HepG2 (cell line): ENCODE data around the gene JADE3. TPM values are rescaled to one million over a fixed set of nuclear protein-coding genes. Genes with fewer than 3 reads are reported as not detected.

ENCODE experiments used
- ATAC-seq: fragments of 200-7000 bp; cut with Tn5 transposase; 3 replicates; pipeline ENCODE4 v1.9.1; 2020; ENCODE audit warnings: mild to moderate bottlenecking, moderate library complexity
- BruUV-seq: library from RNA; stranded (reverse); fragments of 400-500 nt; replicated peaks from 2 replicates; lab custom pipeline; 2021; lab: Mats Ljungman, UMichigan
- CTCF ChIA-PET: fragments of 300-600 bp; formaldehyde crosslinking; extraction: SDS; loops from one replicate; lab custom pipeline; 2021; ENCODE audit warnings: low total read pairs, inconsistent platforms, low intra/inter-chr PET ratio; lab: Yijun Ruan, JAX
- POLR2A ChIA-PET: fragments of 350-600 bp; sonication (Branson Sonifier 250); formaldehyde crosslinking; loops from one replicate; lab custom pipeline; 2020; ENCODE audit warnings: antibody characterized with exemption, inconsistent platforms; lab: Yijun Ruan, JAX
- DNase-seq: peaks from one replicate; pipeline ENCODE4 v3.0.0-alpha.2; 2015; ENCODE audit warnings: low spot score
- FAIRE-seq: peaks from 3 replicates; lab custom pipeline; 2011; peaks lifted over from hg19 to GRCh38; lab: Jason Lieb, UNC
- H2AFZ ChIP-seq: one replicate; pipeline ENCODE4 v1.6.1; 2011; ENCODE audit warnings: low read length, inconsistent platforms
- H3K27ac ChIP-seq: fragments of 300-600 bp; 3 replicates; pipeline ENCODE4 v1.8.0; 2011; ENCODE audit warnings: mixed run types, mild to moderate bottlenecking, mixed read lengths, low read length, inconsistent platforms; ENCODE audit not compliant: insufficient read depth; ENCODE audit errors: extremely low read length
- H3K27me3 ChIP-seq, 2 experiments: fragments of 200-600 bp in 1 of 2; 2 replicates in 1 of 2; 3 replicates in 1 of 2; pipeline versions ENCODE4 v1.6.0 to v1.8.0; 2011; ENCODE audit warnings: low read length in 2 of 2, mild to moderate bottlenecking in 2 of 2, moderate library complexity in 2 of 2, inconsistent platforms in 1 of 2; ENCODE audit not compliant: insufficient read depth in 2 of 2, control insufficient read depth in 1 of 2
- H3K36me3 ChIP-seq, 2 experiments: fragments of 200-600 bp in 1 of 2; replicated peaks in 1 of 2; 2 replicates in 1 of 2; 3 replicates in 1 of 2; pipeline versions ENCODE4 v1.5.1 to v1.8.0; 2011; ENCODE audit warnings: low read length in 2 of 2, inconsistent platforms in 1 of 2; ENCODE audit not compliant: insufficient read depth in 2 of 2, control insufficient read depth in 1 of 2
- H3K4me1 ChIP-seq: 2 replicates; pipeline ENCODE4 v1.5.1; 2012; ENCODE audit warnings: low read length, inconsistent platforms; ENCODE audit not compliant: insufficient read depth
- H3K4me2 ChIP-seq: 2 replicates; pipeline ENCODE4 v1.6.0; 2011; ENCODE audit warnings: low read depth, low read length, inconsistent platforms
- H3K4me3 ChIP-seq, 3 experiments: fragments of 200-600 bp in 1 of 3; sonication (generic), shearing (Covaris generic) in 1 of 3; replicated peaks in 1 of 3; 2 replicates each; pipeline ENCODE4 v1.5.1; 2011 to 2016; ENCODE audit warnings: low read length in 3 of 3, inconsistent platforms in 2 of 3, low read depth in 2 of 3, mild to moderate bottlenecking in 2 of 3, control low read depth in 1 of 3, mixed read lengths in 1 of 3; ENCODE audit not compliant: insufficient read depth in 1 of 3
- H3K79me2 ChIP-seq: one replicate; pipeline ENCODE4 v1.6.1; 2011; ENCODE audit warnings: low read length, inconsistent platforms; ENCODE audit not compliant: insufficient read depth
- H3K9ac ChIP-seq: 2 replicates; pipeline ENCODE4 v1.6.0; 2011; ENCODE audit warnings: mild to moderate bottlenecking, low read depth, low read length, inconsistent platforms; ENCODE audit not compliant: insufficient read depth
- H3K9me3 ChIP-seq: 2 replicates; pipeline ENCODE4 v1.5.1; 2012; ENCODE audit warnings: mild to moderate bottlenecking, low read length
- H4K20me1 ChIP-seq: 2 replicates; pipeline ENCODE4 v1.6.0; 2011; ENCODE audit warnings: inconsistent platforms, mild to moderate bottlenecking, low read length, moderate library complexity; ENCODE audit not compliant: insufficient read depth
- CC2D1A ChIP-seq: sonication (generic); formaldehyde crosslinking; IDR thresholded peaks from 2 replicates; pipeline ENCODE4 v1.8.1; 2023; ENCODE audit warnings: mild to moderate bottlenecking, missing genetic modification reagents
- EZH2 ChIP-seq: conservative IDR thresholded peaks from 2 replicates; pipeline ENCODE4 v1.6.1; 2012; ENCODE audit warnings: mild to moderate bottlenecking, low read depth, low read length, moderate library complexity
- IKZF4 ChIP-seq: sonication (generic); formaldehyde crosslinking; IDR thresholded peaks from 2 replicates; pipeline ENCODE4 v1.5.1; 2020; ENCODE audit warnings: borderline replicate concordance, mild to moderate bottlenecking, low read depth, missing genetic modification reagents; ENCODE audit errors: not compliant biosample characterization
- JUNB ChIP-seq: sonication (generic); formaldehyde crosslinking; IDR thresholded peaks from 2 replicates; pipeline ENCODE4 v1.8.0; 2022; ENCODE audit warnings: missing genetic modification reagents, mild to moderate bottlenecking, borderline replicate concordance
- MED8 ChIP-seq: sonication (generic); formaldehyde crosslinking; IDR thresholded peaks from 2 replicates; pipeline ENCODE4 v1.8.1; 2023; ENCODE audit warnings: mild to moderate bottlenecking, missing genetic modification reagents; ENCODE audit not compliant: insufficient replicate concordance
- SMAD1 ChIP-seq: sonication (generic); formaldehyde crosslinking; IDR thresholded peaks from 2 replicates; pipeline ENCODE4 v1.4.0; 2020; ENCODE audit warnings: missing genetic modification reagents, low read depth, mild to moderate bottlenecking, borderline replicate concordance
- SNAI1 ChIP-seq: sonication (generic); formaldehyde crosslinking; IDR thresholded peaks from 2 replicates; pipeline ENCODE4 v1.5.0; 2020; ENCODE audit warnings: mild to moderate bottlenecking, missing genetic modification reagents, borderline replicate concordance
- SRF ChIP-seq: IDR thresholded peaks from 2 replicates; pipeline ENCODE4 v1.6.1; 2011; ENCODE audit warnings: mild to moderate bottlenecking, low read depth, low read length, moderate library complexity
- SSRP1 ChIP-seq: IDR thresholded peaks from 2 replicates; pipeline ENCODE4 v1.6.1; 2016; ENCODE audit warnings: control low read depth
- ZNF577 ChIP-seq: sonication (generic); formaldehyde crosslinking; IDR thresholded peaks from 2 replicates; pipeline ENCODE4 v1.4.0; 2020; ENCODE audit warnings: mild to moderate bottlenecking, low read depth, missing genetic modification reagents, borderline replicate concordance
- in situ Hi-C: cut with HindIII; loops from 2 replicates; pipeline ENCODE4 v1.10.0; 2017; ENCODE audit warnings: low pct_unique_long_range_greater_than_20kb; ENCODE audit not compliant: extremely low pct_ligation_motif_present
- intact Hi-C: fragments of 100-400 bp; cut with micrococcal nuclease; formaldehyde crosslinking; loops from one replicate; pipeline ENCODE4 v1.10.0; 2022; ENCODE audit not compliant: unreplicated experiment
- polyA plus RNA-seq, 8 experiments: library from polyadenylated mRNA; depleted of rRNA in 3 of 8; stranded (reverse) in 7 of 8; unstranded in 1 of 8; fragments of >200 nt; fragmentation: Illumina TruSeq in 4 of 8; extraction: Trizol in 4 of 8; gene quantifications; 2 replicates each; pipeline versions ENCODE4 v1.2.1 to v1.2.3, GENCODE V29; 2011 to 2016; ENCODE audit warnings: low read depth in 4 of 8, missing spikeins in 1 of 8, mixed read lengths in 1 of 8; ENCODE audit not compliant: insufficient read depth in 1 of 8
- total RNA-seq, 5 experiments: library from RNA; depleted of rRNA; stranded (reverse); fragments of >200 nt; fragmentation: Illumina TruSeq; extraction: Trizol; gene quantifications; 2 replicates each; pipeline ENCODE4 v1.2.3, GENCODE V29; 2016; ENCODE audit warnings: low read depth in 1 of 5
- TF ChIP-seq, protein P1 (sequence below), 2 experiments: sonication (generic) in 1 of 2; formaldehyde crosslinking in 1 of 2; IDR thresholded peaks; 2 replicates each; pipeline versions ENCODE4 v1.4.0 to v1.6.1; 2018 to 2020; ENCODE audit warnings: missing genetic modification reagents in 2 of 2, borderline replicate concordance in 1 of 2, low read depth in 1 of 2, mild to moderate bottlenecking in 1 of 2, missing biosample characterization in 1 of 2
- TF ChIP-seq, protein P2 (sequence below): sonication (generic); formaldehyde crosslinking; conservative IDR thresholded peaks from 2 replicates; pipeline ENCODE4 v1.8.0; 2022; ENCODE audit warnings: mild to moderate bottlenecking, moderate library complexity, missing genetic modification reagents
- TF ChIP-seq, protein P3 (sequence below): sonication (generic); formaldehyde crosslinking; IDR thresholded peaks from 2 replicates; pipeline ENCODE4 v1.9.0; 2022; ENCODE audit warnings: low read depth, missing genetic modification reagents

The JADE3 gene
- total and polyA plus RNA-seq, 2 of the 13 experiments (the other 11 are each of a cell fraction or from before 2014, with no cell fraction given): 7.7 to 7.8 TPM

DNA sequence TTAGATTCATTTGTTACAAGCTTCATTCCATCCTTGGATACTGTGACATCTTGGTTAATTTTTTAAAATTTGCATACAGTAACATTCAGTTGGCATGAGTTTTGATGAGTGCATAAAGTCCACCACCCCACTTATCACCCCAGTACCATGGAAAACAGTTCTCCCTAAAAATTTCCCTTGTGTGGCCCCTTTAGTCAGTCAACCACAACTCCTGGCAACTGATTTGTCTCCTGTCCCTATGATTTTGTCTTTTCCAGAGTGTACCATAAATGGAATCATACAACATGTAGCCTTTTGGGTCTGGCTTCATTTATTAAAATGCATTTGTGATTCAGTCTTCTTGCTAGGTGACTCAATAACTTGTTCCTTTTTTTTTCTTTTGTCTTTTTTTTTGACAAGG is 45.5 kb upstream of the JADE3 start:
- ChIA-PET CTCF (no interaction called here), POLR2A (no interaction called here)
- no peak overlapping the region for H3K4me2 ChIP-seq
- no peaks in the 10 kb centered on the region for H3K9me3 ChIP-seq
- ATAC-seq (no peak), DNase-seq (no peak), FAIRE-seq (no peak)
- H3K4me3 ChIP-seq: no peak overlapping the region
- no peaks in the 10 kb centered on the region for H3K79me2 ChIP-seq
- BruUV-seq: no TSS peak
- intact Hi-C loops (no loop called here), in situ Hi-C loops (no loop called here)
- H3K27me3 ChIP-seq: no peaks in the 10 kb centered on the region
- no peaks in the 10 kb centered on the region for H3K4me1 ChIP-seq
- no peaks in the 10 kb centered on the region for H3K36me3 ChIP-seq
- H3K27ac ChIP-seq: no peak overlapping the region
- H3K9ac ChIP-seq: no peak overlapping the region
- H4K20me1 ChIP-seq: no peaks in the 10 kb centered on the region
- no peak overlapping the region for H2AFZ ChIP-seq
- TF ChIP-seq SNAI1 (no peak), CC2D1A (CRISPR knock-in tag) (no peak), IKZF4 (no peak), SRF (no peak), MED8 (no peak), EZH2 (no peak), ZNF577 (CRISPR knock-in tag) (no peak), SMAD1 (CRISPR knock-in tag) (no peak), JUNB (no peak), SSRP1 (CRISPR knock-in tag) (no peak)
- TF ChIP-seq, protein P1, sequence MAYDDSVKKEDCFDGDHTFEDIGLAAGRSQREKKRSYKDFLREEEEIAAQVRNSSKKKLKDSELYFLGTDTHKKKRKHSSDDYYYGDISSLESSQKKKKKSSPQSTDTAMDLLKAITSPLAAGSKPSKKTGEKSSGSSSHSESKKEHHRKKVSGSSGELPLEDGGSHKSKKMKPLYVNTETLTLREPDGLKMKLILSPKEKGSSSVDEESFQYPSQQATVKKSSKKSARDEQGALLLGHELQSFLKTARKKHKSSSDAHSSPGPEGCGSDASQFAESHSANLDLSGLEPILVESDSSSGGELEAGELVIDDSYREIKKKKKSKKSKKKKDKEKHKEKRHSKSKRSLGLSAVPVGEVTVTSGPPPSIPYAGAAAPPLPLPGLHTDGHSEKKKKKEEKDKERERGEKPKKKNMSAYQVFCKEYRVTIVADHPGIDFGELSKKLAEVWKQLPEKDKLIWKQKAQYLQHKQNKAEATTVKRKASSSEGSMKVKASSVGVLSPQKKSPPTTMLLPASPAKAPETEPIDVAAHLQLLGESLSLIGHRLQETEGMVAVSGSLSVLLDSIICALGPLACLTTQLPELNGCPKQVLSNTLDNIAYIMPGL (CRISPR knock-in tag; IDR thresholded peaks at IDR 0.05; ENCODE audit: borderline replicate concordance in 1 of 2, low read depth in 1 of 2): no peak
- TF ChIP-seq, protein P2, sequence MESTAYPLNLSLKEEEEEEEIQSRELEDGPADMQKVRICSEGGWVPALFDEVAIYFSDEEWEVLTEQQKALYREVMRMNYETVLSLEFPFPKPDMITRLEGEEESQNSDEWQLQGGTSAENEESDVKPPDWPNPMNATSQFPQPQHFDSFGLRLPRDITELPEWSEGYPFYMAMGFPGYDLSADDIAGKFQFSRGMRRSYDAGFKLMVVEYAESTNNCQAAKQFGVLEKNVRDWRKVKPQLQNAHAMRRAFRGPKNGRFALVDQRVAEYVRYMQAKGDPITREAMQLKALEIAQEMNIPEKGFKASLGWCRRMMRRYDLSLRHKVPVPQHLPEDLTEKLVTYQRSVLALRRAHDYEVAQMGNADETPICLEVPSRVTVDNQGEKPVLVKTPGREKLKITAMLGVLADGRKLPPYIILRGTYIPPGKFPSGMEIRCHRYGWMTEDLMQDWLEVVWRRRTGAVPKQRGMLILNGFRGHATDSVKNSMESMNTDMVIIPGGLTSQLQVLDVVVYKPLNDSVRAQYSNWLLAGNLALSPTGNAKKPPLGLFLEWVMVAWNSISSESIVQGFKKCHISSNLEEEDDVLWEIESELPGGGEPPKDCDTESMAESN (CRISPR knock-in tag): no peak
- TF ChIP-seq, protein P3, sequence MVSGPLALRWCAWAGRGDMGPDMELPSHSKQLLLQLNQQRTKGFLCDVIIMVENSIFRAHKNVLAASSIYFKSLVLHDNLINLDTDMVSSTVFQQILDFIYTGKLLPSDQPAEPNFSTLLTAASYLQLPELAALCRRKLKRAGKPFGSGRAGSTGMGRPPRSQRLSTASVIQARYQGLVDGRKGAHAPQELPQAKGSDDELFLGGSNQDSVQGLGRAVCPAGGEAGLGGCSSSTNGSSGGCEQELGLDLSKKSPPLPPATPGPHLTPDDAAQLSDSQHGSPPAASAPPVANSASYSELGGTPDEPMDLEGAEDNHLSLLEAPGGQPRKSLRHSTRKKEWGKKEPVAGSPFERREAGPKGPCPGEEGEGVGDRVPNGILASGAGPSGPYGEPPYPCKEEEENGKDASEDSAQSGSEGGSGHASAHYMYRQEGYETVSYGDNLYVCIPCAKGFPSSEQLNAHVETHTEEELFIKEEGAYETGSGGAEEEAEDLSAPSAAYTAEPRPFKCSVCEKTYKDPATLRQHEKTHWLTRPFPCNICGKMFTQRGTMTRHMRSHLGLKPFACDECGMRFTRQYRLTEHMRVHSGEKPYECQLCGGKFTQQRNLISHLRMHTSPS (CRISPR knock-in tag): no peak
